BJ (cell line): ENCODE measurements around the gene SLIT1. TPM values are rescaled to one million over a fixed set of nuclear protein-coding genes. Genes with fewer than 3 reads are reported as not detected.

ENCODE experiments used
- CTCF ChIA-PET: fragments of 350-600 bp; formaldehyde crosslinking; extraction: SDS; loops from one replicate; lab custom pipeline; 2021; ENCODE audit warnings: antibody characterized with exemption, inconsistent platforms; lab: Yijun Ruan, JAX
- POLR2A ChIA-PET: fragments of 300-600 bp; sonication (Branson Sonifier 250); formaldehyde crosslinking; extraction: SDS; loops from one replicate; lab custom pipeline; 2021; ENCODE audit warnings: antibody characterized with exemption; lab: Charles Lee
- DNase-seq: peaks from one replicate; pipeline ENCODE4 v3.0.0-alpha.2; 2011; ENCODE audit warnings: low read depth
- H3K27me3 ChIP-seq: 2 replicates; pipeline ENCODE4 v1.6.0; 2011; ENCODE audit warnings: low read length; ENCODE audit not compliant: control insufficient read depth, insufficient read depth
- H3K36me3 ChIP-seq: 2 replicates; pipeline ENCODE4 v1.5.1; 2011; ENCODE audit warnings: low read length; ENCODE audit not compliant: control insufficient read depth, insufficient read depth
- H3K4me3 ChIP-seq: 2 replicates; pipeline ENCODE4 v1.5.1; 2011; ENCODE audit warnings: low read depth, mild to moderate bottlenecking, control low read depth, low read length
- polyA plus RNA-seq: library from polyadenylated mRNA; depleted of rRNA; stranded (reverse); fragments of >200 nt; gene quantifications from 2 replicates; pipeline ENCODE4 v1.2.3, GENCODE V29; 2011
- TF ChIP-seq, protein P1 (sequence below): IDR thresholded peaks from 2 replicates; pipeline ENCODE4 v1.5.1; 2011; ENCODE audit warnings: low read depth, mild to moderate bottlenecking, control low read depth, inconsistent platforms, low read length, moderate library complexity; ENCODE audit not compliant: insufficient read depth

Gene SLIT1
- polyA plus RNA-seq, 1 experiment = 0.02 TPM

DNA sequence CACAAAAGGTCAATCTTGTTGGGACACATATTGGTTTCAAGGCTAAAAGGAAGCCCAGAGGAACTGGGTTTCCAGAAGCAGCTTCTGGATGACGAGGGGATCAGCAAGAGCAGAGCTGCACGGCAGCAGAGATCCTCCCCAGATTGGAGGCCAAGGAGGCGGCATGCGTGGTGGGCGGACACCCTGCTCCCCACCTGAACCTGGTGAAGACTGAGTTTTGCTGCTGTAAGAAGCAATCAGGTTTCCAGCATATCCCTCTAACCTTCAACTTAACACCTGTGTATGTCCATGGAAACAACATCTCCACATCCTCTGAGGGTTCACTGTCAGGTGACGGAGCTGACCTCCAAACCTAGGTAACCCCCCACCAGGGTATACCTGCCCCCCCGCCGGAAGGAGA, 35.1 kb downstream of the SLIT1 start:
- no peak overlapping the region for H3K4me3 ChIP-seq
- H3K36me3 ChIP-seq = no peaks in the 10 kb centered on the region
- DNase-seq = no peak
- POLR2A ChIA-PET = no interaction called here
- no peaks in the 10 kb centered on the region for H3K27me3 ChIP-seq
- CTCF ChIA-PET = interaction anchor here (0.6 to 1.6 kb wide), 2 partner anchors 46 to 775 kb away, joined by 3 to 4 read pairs; no protein-coding TSS in a partner anchor
- TF ChIP-seq, protein P1, sequence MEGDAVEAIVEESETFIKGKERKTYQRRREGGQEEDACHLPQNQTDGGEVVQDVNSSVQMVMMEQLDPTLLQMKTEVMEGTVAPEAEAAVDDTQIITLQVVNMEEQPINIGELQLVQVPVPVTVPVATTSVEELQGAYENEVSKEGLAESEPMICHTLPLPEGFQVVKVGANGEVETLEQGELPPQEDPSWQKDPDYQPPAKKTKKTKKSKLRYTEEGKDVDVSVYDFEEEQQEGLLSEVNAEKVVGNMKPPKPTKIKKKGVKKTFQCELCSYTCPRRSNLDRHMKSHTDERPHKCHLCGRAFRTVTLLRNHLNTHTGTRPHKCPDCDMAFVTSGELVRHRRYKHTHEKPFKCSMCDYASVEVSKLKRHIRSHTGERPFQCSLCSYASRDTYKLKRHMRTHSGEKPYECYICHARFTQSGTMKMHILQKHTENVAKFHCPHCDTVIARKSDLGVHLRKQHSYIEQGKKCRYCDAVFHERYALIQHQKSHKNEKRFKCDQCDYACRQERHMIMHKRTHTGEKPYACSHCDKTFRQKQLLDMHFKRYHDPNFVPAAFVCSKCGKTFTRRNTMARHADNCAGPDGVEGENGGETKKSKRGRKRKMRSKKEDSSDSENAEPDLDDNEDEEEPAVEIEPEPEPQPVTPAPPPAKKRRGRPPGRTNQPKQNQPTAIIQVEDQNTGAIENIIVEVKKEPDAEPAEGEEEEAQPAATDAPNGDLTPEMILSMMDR = no peak

DNA sequence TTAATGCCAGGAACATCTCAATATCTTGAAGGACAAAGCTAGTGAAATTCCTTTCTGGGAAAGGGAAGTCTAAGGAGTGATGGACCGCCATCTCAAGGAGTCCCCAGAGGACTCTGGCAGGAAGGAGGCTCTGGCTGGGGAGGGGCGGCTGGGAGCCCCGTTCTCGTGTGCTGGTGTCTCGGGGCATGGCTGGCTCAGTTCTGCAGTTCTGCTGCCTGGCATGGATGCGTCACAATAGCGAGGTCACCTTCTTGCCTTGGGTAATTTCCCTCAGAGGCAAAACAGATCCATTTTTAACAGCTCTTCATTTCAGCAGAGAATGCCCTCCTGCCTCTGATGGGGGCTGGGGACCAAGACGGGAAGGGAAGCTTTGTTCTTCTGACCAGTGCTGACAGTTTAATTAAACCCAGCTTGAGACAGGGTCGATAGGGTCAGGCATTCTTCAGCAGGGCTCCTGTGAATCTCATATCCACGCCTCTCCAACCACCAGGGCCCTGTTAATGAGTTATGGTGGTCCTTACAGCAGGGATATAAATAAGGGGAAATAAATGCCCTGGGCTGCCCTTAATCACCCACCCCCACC, 35.7 kb downstream of the SLIT1 start:
- Histone ChIP-seq H3K27me3 (no peaks in the 10 kb centered on the region), H3K36me3 (no peaks in the 10 kb centered on the region), H3K4me3 (no peak overlapping the region)
- POLR2A ChIA-PET = no interaction called here
- no peak for DNase-seq
- TF ChIP-seq, protein P1 = no peak
- CTCF ChIA-PET = interaction anchor here (0.6 to 1.6 kb wide), 2 partner anchors 46 to 775 kb away, joined by 3 to 4 read pairs; no protein-coding TSS in a partner anchor

DNA sequence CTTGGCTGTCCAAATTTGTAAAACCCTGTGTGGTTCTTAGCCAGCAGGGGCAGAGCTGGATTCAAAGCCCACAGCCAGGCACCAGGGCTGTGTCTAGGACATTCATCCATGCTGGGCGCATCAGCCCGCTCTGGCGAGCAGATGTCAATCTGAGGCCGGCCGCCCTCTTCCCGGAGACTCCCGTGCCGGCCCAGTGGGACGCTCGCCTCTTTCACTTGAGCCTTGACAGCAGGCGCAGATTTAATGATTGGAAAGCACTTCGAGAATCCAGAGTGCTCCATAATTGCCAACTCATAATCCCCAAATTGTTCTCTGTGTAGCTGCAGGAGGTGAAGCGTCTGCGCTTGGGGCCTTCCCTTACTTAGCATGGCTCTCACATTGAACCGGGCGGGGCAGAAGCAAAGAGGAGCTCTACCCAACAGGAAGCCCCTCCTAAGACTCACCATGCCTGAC, 36.7 kb downstream of the SLIT1 start:
- POLR2A ChIA-PET = no interaction called here

DNA sequence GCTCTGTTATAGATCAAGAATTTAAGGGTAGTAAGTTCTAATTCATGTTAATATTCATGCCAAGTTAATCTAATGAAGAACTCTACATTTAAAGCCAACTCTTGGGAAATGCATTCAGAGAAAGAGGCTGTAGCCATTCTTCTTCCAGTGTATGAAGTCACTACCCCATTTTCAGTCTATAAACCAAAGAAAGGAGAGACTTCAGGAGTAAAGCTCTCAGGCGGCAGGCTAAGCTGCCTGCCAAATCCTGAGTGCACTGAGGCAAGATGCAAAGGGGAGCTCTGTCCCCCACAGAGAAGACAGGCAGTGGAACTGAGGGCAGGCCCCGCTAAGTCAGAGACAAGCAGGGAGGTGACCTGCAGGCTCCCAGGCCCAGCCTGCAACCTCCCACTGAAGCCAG, 41.5 kb downstream of the SLIT1 start:
- TF ChIP-seq, protein P1 = no peak
- CTCF ChIA-PET = no interaction called here
- Histone ChIP-seq H3K36me3 (no peaks in the 10 kb centered on the region), H3K27me3 (peaks cover 7% of the 10 kb centered on the region), H3K4me3 (no peak overlapping the region)
- POLR2A ChIA-PET = no interaction called here
- no peak for DNase-seq

More for the DNA sequence above, 36.7 kb downstream of the SLIT1 start:
- Histone ChIP-seq H3K36me3 (no peaks in the 10 kb centered on the region), H3K4me3 (no peak overlapping the region), H3K27me3 (no peaks in the 10 kb centered on the region)
- TF ChIP-seq, protein P1 = no peak
- CTCF ChIA-PET = interaction anchor here (1.0 kb wide), 1 partner anchor 40 kb away, joined by 3 read pairs; no protein-coding TSS in a partner anchor
- DNase-seq = no peak

DNA sequence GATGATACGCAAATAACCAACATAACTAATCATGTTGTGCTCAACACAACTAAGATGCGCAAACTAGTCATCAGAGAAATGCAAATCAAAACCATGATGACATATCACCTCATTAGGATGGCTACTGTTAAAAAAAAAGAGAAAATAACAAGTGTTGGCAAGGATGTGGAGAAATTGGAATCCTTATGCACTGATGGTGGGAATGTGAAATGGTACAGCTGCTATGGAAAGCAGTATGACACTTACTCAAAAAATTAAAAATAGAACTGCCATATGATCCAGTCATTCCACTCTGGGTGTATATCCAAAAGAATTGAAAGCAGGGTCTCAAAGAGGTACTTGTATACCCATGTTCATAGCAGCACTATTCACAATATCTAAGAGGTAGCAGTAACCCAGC, 42.9 kb downstream of the SLIT1 start:
- no peaks in the 10 kb centered on the region for H3K36me3 ChIP-seq
- POLR2A ChIA-PET = no interaction called here
- peaks cover 9% of the 10 kb centered on the region for H3K27me3 ChIP-seq
- DNase-seq = no peak
- CTCF ChIA-PET = no interaction called here
- TF ChIP-seq, protein P1 = no peak
- H3K4me3 ChIP-seq = no peak overlapping the region
